ENCODE results near the gene ERFL.

The ERFL gene

GRCh38 chr19:41910992-41911888 is 17.0 kb downstream of the ERFL start (continued):
- no peak for TF ChIP-seq FEZF1 (tag by site-specific recombination; IDR thresholded peaks at IDR 0.05)
- no peak for TF ChIP-seq KLF10 (tag by site-specific recombination; IDR thresholded peaks at IDR 0.05)
- TF ChIP-seq REPIN1 (tag by site-specific recombination; IDR thresholded peaks at IDR 0.05; ENCODE audit: low read depth), result no peak
- 0 out of 2 replicates have a peak, but pooled peaks have one; percentile 32 for TF ChIP-seq ZBTB17 (tag by site-specific recombination; IDR thresholded peaks at IDR 0.05)
- TF ChIP-seq ZNF274 (IDR thresholded peaks at IDR 0.05; ENCODE audit: low read length), result no peak
- no peak for TF ChIP-seq ZNF274 (tag by site-specific recombination; IDR thresholded peaks at IDR 0.05; ENCODE audit: borderline replicate concordance)
- no peak for TF ChIP-seq ZNF701 (tag by site-specific recombination; IDR thresholded peaks at IDR 0.05)
- TF ChIP-seq ZBTB49 (tag by site-specific recombination; IDR thresholded peaks at IDR 0.05; ENCODE audit: low read depth), result no peak
- TF ChIP-seq RBAK (tag by site-specific recombination; IDR thresholded peaks at IDR 0.05), result no peak
- TF ChIP-seq ZNF37A (tag by site-specific recombination; IDR thresholded peaks at IDR 0.05), result no peak
- TF ChIP-seq PATZ1 (tag by site-specific recombination; IDR thresholded peaks at IDR 0.05), result peak; percentile 8; the same call in 1 of the 2 replicates
- no peak for TF ChIP-seq ZEB2 (tag by site-specific recombination; IDR thresholded peaks at IDR 0.05)
- no peak for TF ChIP-seq ZNF114 (tag by site-specific recombination; IDR thresholded peaks at IDR 0.05)
- no peak for TF ChIP-seq ZBTB21 (tag by site-specific recombination; IDR thresholded peaks at IDR 0.05)
- no peak for TF ChIP-seq ZNF660 (tag by site-specific recombination; IDR thresholded peaks at IDR 0.05)
- TF ChIP-seq ZNF416 (tag by site-specific recombination; IDR thresholded peaks at IDR 0.05), result no peak
- no peak for TF ChIP-seq KLF7 (tag by site-specific recombination; IDR thresholded peaks at IDR 0.05; ENCODE audit: borderline replicate concordance)
- no peak for TF ChIP-seq ZNF558 (tag by site-specific recombination; IDR thresholded peaks at IDR 0.05)
- TF ChIP-seq ZNF223 (tag by site-specific recombination; IDR thresholded peaks at IDR 0.05), result no peak
- TF ChIP-seq ZBTB20 (tag by site-specific recombination; IDR thresholded peaks at IDR 0.05), result peak; percentile 45; the same call in 1 of the 2 replicates
- no peak for TF ChIP-seq ZNF776 (tag by site-specific recombination; IDR thresholded peaks at IDR 0.05; ENCODE audit: borderline replicate concordance)
- TF ChIP-seq ZNF510 (tag by site-specific recombination; IDR thresholded peaks at IDR 0.05; ENCODE audit: insufficient replicate concordance), result no peak
- 0 out of 2 replicates have a peak, but pooled peaks have one; percentile 43 for TF ChIP-seq ZNF621 (tag by site-specific recombination; IDR thresholded peaks at IDR 0.05)
- TF ChIP-seq, protein P1, sequence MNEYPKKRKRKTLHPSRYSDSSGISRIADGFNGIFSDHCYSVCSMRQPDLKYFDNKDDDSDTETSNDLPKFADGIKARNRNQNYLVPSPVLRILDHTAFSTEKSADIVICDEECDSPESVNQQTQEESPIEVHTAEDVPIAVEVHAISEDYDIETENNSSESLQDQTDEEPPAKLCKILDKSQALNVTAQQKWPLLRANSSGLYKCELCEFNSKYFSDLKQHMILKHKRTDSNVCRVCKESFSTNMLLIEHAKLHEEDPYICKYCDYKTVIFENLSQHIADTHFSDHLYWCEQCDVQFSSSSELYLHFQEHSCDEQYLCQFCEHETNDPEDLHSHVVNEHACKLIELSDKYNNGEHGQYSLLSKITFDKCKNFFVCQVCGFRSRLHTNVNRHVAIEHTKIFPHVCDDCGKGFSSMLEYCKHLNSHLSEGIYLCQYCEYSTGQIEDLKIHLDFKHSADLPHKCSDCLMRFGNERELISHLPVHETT (tag by site-specific recombination; IDR thresholded peaks at IDR 0.05), result no peak
- TF ChIP-seq ZNF548 (tag by site-specific recombination; IDR thresholded peaks at IDR 0.05), result no peak
- no peak for TF ChIP-seq INSM2 (tag by site-specific recombination; IDR thresholded peaks at IDR 0.05)
